Uterus (tissue), 4 donors: ENCODE results near the gene PEAK1. TPM values are rescaled to one million over a fixed set of nuclear protein-coding genes. Genes with fewer than 3 reads are reported as not detected.

ENCODE experiments used
- DNase-seq, 2 donors: peaks; one replicate each; pipeline ENCODE4 v3.0.0-alpha.2; 2019 to 2020
- H3K27ac ChIP-seq, 2 donors: fragments of 200-600 bp; sonication (generic); 1 replicate in 1 of 2; 2 replicates in 1 of 2; pipeline ENCODE4 v1.5.1; 2016 to 2018
- H3K27me3 ChIP-seq, 2 donors: fragments of 200-600 bp; sonication (generic); one replicate each; pipeline ENCODE4 v1.5.1; 2018 to 2019; ENCODE audit warnings: control low read depth in 1 of 2
- H3K36me3 ChIP-seq, 2 donors: fragments of 200-600 bp; sonication (generic); one replicate each; pipeline ENCODE4 v1.5.1; 2019; ENCODE audit warnings: control low read depth in 1 of 2
- H3K4me1 ChIP-seq, 2 donors: fragments of 200-600 bp; sonication (generic); one replicate each; pipeline ENCODE4 v1.5.1; 2018 to 2019; ENCODE audit warnings: control low read depth in 1 of 2
- H3K4me3 ChIP-seq, 2 donors: fragments of 200-600 bp; sonication (generic); 1 replicate in 1 of 2; 2 replicates in 1 of 2; pipeline ENCODE4 v1.5.1; 2018 to 2019; ENCODE audit warnings: mild to moderate bottlenecking in 1 of 2
- H3K9me3 ChIP-seq, 2 donors: fragments of 200-600 bp; sonication (generic); one replicate each; pipeline ENCODE4 v1.5.1; 2019; ENCODE audit warnings: control low read depth in 1 of 2
- POLR2A ChIP-seq, 2 donors: fragments of 450-650 bp; IDR thresholded peaks; one replicate each; pipeline ENCODE4 v1.6.1; 2016; ENCODE audit warnings: antibody characterized with exemption in 2 of 2, mild to moderate bottlenecking in 1 of 2, moderate library complexity in 1 of 2
- intact Hi-C: fragments of 100-400 bp; cut with DNase I; formaldehyde crosslinking; loops from one replicate; pipeline ENCODE4 v1.15.1; 2023; ENCODE audit warnings: low total_unique reads
- total RNA-seq, 4 donors: library from RNA; depleted of rRNA in 3 of 4; stranded (reverse); fragments of >200 nt in 3 of 4; gene quantifications; one replicate each; pipeline versions ENCODE4 v1.1.0 to v1.2.4, GENCODE V29; 2014 to 2023
- TF ChIP-seq, protein P1 (sequence below), 4 experiments: fragments of 200-600 bp in 2 of 4; fragments of 450-650 bp in 2 of 4; sonication (generic) in 2 of 4; IDR thresholded peaks; one replicate each; pipeline ENCODE4 v1.5.1; 2016 to 2019; ENCODE audit warnings: antibody characterized with exemption in 4 of 4, mild to moderate bottlenecking in 2 of 4, moderate library complexity in 1 of 4
- donor health status: DM: yes; HTN: yes; CAD: no.

The PEAK1 gene
- total RNA-seq, 4 donors from 2014 or later, result 14.4 to 87.3 (median 43.5) TPM

DNA sequence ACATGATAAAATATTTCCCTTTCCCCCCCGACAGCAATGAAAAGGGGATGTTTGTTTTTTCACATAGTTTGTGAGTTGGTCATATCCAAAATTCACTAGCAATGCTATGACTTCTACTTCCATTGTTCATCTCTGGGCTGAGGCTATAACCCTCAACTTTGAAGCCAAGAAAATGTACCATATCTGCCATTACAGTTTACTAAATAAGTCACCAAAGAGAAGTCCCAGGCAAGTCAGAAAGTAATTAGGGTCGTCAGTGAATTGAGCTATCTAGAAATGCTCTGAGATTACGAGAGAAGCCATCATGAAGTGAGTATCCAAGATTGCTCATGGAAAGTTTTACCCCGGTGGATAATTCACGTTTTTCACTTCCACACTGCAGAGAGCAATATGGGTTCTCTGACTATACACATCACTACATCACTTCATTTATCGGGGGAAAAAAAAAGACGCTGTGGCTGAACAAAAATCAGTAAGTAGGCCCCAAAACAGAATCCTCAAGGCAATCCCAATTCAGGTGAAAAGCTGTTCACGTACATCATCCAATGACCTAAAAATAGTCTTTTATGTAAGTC, 1.4 kb downstream of the PEAK1 start:
- H3K27ac ChIP-seq, result peak overlapping the region; percentile 95 to 99
- H3K9me3 ChIP-seq, result no peaks in the 10 kb centered on the region
- no peaks in the 10 kb centered on the region for H3K36me3 ChIP-seq
- no peak for DNase-seq
- H3K27me3 ChIP-seq, result no peaks in the 10 kb centered on the region
- H3K4me3 ChIP-seq, result peak overlapping the region; percentile 54 to 71
- intact Hi-C loops, result no loop called here
- peaks cover 0 to 13% of the 10 kb centered on the region in 2 donors for H3K4me1 ChIP-seq
- TF ChIP-seq POLR2A (IDR thresholded peaks at IDR 0.05), result no peak
- TF ChIP-seq, protein P1, sequence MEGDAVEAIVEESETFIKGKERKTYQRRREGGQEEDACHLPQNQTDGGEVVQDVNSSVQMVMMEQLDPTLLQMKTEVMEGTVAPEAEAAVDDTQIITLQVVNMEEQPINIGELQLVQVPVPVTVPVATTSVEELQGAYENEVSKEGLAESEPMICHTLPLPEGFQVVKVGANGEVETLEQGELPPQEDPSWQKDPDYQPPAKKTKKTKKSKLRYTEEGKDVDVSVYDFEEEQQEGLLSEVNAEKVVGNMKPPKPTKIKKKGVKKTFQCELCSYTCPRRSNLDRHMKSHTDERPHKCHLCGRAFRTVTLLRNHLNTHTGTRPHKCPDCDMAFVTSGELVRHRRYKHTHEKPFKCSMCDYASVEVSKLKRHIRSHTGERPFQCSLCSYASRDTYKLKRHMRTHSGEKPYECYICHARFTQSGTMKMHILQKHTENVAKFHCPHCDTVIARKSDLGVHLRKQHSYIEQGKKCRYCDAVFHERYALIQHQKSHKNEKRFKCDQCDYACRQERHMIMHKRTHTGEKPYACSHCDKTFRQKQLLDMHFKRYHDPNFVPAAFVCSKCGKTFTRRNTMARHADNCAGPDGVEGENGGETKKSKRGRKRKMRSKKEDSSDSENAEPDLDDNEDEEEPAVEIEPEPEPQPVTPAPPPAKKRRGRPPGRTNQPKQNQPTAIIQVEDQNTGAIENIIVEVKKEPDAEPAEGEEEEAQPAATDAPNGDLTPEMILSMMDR (IDR thresholded peaks at IDR 0.05), result no peak

DNA sequence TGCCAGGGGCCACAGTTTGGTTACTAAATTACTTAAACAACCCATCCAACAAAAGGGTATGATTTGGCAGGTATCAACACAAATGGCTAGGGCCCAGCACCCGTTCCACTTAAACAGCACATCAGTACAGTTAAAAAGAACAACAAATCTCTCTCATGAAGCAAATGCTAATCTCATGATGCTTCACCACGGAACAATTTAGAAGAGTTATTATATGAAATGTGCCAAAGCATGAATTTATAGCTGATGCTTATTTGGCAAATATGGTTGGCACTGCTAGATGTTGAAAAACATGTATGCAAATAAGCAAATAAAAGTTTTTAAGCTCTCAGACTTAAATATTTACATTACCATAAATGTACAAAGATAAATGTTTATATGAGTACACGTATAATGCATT, 2.3 kb downstream of the PEAK1 start:
- no peak for TF ChIP-seq POLR2A (IDR thresholded peaks at IDR 0.05)
- TF ChIP-seq, protein P1 (IDR thresholded peaks at IDR 0.05), result no peak
- peak overlapping the region in 1 of 2 donors; percentile 95 for H3K27ac ChIP-seq
- no peak overlapping the region for H3K4me3 ChIP-seq

DNA sequence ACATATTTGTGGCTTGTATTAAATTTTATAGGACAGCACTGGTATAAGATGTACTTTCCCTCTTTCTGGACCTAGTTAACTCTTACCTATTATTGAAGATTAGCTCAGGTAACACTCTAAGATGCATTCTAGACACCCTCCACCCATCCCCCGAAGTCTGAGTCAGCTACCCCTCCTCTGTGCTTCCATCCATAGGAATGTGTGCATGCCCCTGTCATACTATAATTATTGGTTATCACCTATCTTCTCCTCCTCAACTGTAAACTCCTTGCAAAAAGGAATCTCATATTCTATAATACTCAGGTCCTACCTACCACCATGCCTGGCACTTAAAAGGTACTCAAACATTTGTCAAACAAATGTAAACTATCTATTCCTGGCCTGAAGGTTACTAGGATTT, 3.0 kb downstream of the PEAK1 start:
- H3K36me3 ChIP-seq, result no peaks in the 10 kb centered on the region
- no peak overlapping the region for H3K27ac ChIP-seq
- TF ChIP-seq, protein P1 (IDR thresholded peaks at IDR 0.05), result no peak
- no peak for TF ChIP-seq POLR2A (IDR thresholded peaks at IDR 0.05)
- H3K4me1 ChIP-seq, result peaks cover 0 to 13% of the 10 kb centered on the region in 2 donors
- H3K9me3 ChIP-seq, result no peaks in the 10 kb centered on the region
- intact Hi-C loops, result no loop called here
- no peak overlapping the region for H3K4me3 ChIP-seq
- no peak for DNase-seq
- H3K27me3 ChIP-seq, result no peaks in the 10 kb centered on the region

More for the DNA sequence above, 2.3 kb downstream of the PEAK1 start:
- H3K4me1 ChIP-seq, result peaks cover 0 to 13% of the 10 kb centered on the region in 2 donors
- intact Hi-C loops, result no loop called here
- no peaks in the 10 kb centered on the region for H3K27me3 ChIP-seq
- DNase-seq, result no peak
- H3K36me3 ChIP-seq, result no peaks in the 10 kb centered on the region
- no peaks in the 10 kb centered on the region for H3K9me3 ChIP-seq

DNA sequence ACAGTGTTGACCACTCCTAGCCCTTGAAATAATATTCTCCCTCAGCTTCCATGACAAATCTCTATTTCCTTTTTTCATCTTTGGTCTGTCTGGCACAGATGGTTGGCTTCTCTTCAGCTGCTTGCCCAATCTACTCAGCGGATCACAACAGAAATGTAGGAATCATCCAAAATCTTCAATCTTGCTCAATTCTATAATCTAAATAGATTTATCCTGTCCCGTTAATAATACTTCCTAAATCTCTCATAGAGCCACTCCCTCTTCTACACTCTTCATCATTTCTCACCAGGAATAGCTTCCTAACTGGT, 3.8 kb downstream of the PEAK1 start:
- DNase-seq, result peak in 1 of 2 donors; percentile 21
- H3K27me3 ChIP-seq, result no peaks in the 10 kb centered on the region
- no peak for TF ChIP-seq POLR2A (IDR thresholded peaks at IDR 0.05)
- TF ChIP-seq, protein P1 (IDR thresholded peaks at IDR 0.05), result no peak
- H3K27ac ChIP-seq, result no peak overlapping the region
- H3K36me3 ChIP-seq, result no peaks in the 10 kb centered on the region
- intact Hi-C loops, result no loop called here
- H3K4me3 ChIP-seq, result no peak overlapping the region
- H3K4me1 ChIP-seq, result peaks cover 0 to 9% of the 10 kb centered on the region in 2 donors
- H3K9me3 ChIP-seq, result no peaks in the 10 kb centered on the region

DNA sequence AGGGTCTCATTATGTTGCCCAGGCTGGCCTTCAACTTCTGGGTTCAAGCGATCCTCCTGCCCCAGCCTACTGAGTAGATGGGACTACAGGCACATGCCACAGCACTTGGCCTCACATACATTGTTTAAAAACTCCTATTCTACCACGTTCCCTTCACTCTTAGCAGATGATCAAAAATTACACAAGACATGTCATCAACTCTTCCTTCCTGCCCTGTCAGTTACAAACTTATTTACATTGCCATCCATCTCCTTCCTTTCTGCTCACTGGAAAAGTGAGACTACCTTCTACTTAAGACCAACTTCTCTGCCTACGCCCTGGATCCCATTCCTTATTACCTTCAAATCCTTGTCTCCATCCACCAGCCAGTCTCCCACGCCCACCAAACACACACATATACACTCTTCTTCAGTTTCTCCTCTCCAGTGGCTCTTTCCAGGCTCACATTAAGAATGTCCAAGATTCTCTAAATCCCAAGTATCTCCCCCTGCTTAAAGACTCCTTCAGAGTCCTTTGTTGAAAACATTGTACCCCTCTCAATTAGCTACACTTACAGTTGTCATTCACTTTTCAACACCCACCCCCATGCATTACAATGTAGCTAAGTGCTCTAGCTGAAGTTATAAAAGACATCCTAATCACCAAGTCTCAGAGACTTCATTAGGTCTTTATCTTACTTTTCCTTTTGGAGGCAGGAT, 4.3 kb downstream of the PEAK1 start:
- no peaks in the 10 kb centered on the region for H3K27me3 ChIP-seq
- no peak overlapping the region for H3K27ac ChIP-seq
- intact Hi-C loops, result no loop called here
- no peak for DNase-seq
- TF ChIP-seq, protein P1 (IDR thresholded peaks at IDR 0.05), result no peak
- TF ChIP-seq POLR2A (IDR thresholded peaks at IDR 0.05), result no peak
- no peaks in the 10 kb centered on the region for H3K9me3 ChIP-seq
- no peaks in the 10 kb centered on the region for H3K36me3 ChIP-seq
- peaks cover 0 to 9% of the 10 kb centered on the region in 2 donors for H3K4me1 ChIP-seq
- H3K4me3 ChIP-seq, result no peak overlapping the region
